Measurements from ENCODE around the gene CAMK2G. TPM values are rescaled to one million over a fixed set of nuclear protein-coding genes. Genes with fewer than 3 reads are reported as not detected.

CAMK2G gene
- polyA plus RNA-seq, 2 of the 4 experiments (the other 2 are of a cell fraction), result 22.6 to 25.5 TPM

GRCh38 chr10:73763343-73763742 lies 111.0 kb downstream of the CAMK2G start:
- Histone ChIP-seq H3K4me1 (peaks cover 14% of the 10 kb centered on the region; the same call in 2 of the 3 replicates), H3K9me3 (no peaks in the 10 kb centered on the region), H3K4me2 (no peak overlapping the region), H3K27ac (no peak overlapping the region), H3K4me3 (no peak overlapping the region)
- TF ChIP-seq ZSCAN20 (CRISPR knock-in tag; IDR thresholded peaks at IDR 0.05), result no peak
- no peak for ATAC-seq
- no peak for DNase-seq (ENCODE audit: low read depth in 1 of 2, low spot score in 1 of 2)
- ChIA-PET POLR2A (interaction anchor here (0.6 to 2.0 kb wide), 2 partner anchors 9 to 15 kb away, joined by 7 to 8 read pairs; a partner anchor contains a TSS), CTCF (interaction anchor here (0.6 to 1.2 kb wide), 4 partner anchors 13 to 178 kb away, joined by 3 to 5 read pairs (median 3); no protein-coding TSS in a partner anchor)
- no peak for FAIRE-seq
- 84% methylated on average over 2 of the region's 2 CpGs for WGBS (ENCODE audit: missing lambda C conversion rate)

- Histone ChIP-seq H3K27ac (no peak overlapping the region), H3K4me1 (peaks cover 14% of the 10 kb centered on the region; the same call in 2 of the 3 replicates), H3K4me2 (no peak overlapping the region), H3K4me3 (no peak overlapping the region), H3K9me3 (no peaks in the 10 kb centered on the region)
- POLR2A ChIA-PET, result interaction anchor here (0.6 to 2.0 kb wide), 2 partner anchors 9 to 15 kb away, joined by 7 to 8 read pairs; a partner anchor contains a TSS
- FAIRE-seq (no peak), DNase-seq (ENCODE audit: low read depth in 1 of 2, low spot score in 1 of 2) (no peak), ATAC-seq (no peak)
- TF ChIP-seq ZFP36 (IDR thresholded peaks at IDR 0.05; ENCODE audit: borderline replicate concordance, partially characterized antibody) (no peak), ZNF302 (CRISPR knock-in tag; IDR thresholded peaks at IDR 0.05) (no peak), CBX2 (IDR thresholded peaks at IDR 0.05; ENCODE audit: borderline replicate concordance, low read depth) (no peak), ELK1 (IDR thresholded peaks at IDR 0.05; ENCODE audit: low read depth, low read length) (no peak)
- WGBS (ENCODE audit: missing lambda C conversion rate), result 30% methylated on average over 2 of the region's 2 CpGs
- CTCF ChIA-PET, result interaction anchor here (1.0 to 1.2 kb wide), 2 partner anchors 12 to 117 kb away, joined by 3 to 5 read pairs; no protein-coding TSS in a partner anchor
Measured at GRCh38 chr10:73762915-73763314, 111.4 kb downstream of the CAMK2G start.

Small RNAs within 50 kb of the gene (small RNA-seq; reads per million reads assigned to genes)
- gene AC022400.9, result 0 reads per million in 6 experiments
- 0 reads per million in 6 experiments for gene ZSWIM8-AS1

Other genes with a start within 250 kb of the CAMK2G start
- gene MYOZ1, start 233.1 kb downstream of the CAMK2G start, polyA plus RNA-seq (2011; rRNA removed), result 0.04 TPM in 1 of 2 replicates, not detected in the other
- not detected in 3 replicates for gene MYOZ1, start 233.1 kb downstream of the CAMK2G start, polyA plus RNA-seq (2017; fragmentation: RNase III; extraction: RNeasy Plus Mini Kit Qiagen cat#74134 plus additional on column Dnase treatment)
- gene SYNPO2L, start 218.5 kb downstream of the CAMK2G start, polyA plus RNA-seq (2011; rRNA removed), result not detected in 2 replicates
- gene SYNPO2L, start 218.5 kb downstream of the CAMK2G start, polyA plus RNA-seq (2017; fragmentation: RNase III; extraction: RNeasy Plus Mini Kit Qiagen cat#74134 plus additional on column Dnase treatment), result not detected in 3 replicates
- gene AGAP5, start 176.4 kb downstream of the CAMK2G start, polyA plus RNA-seq (2011; rRNA removed), result 4.0 and 4.9 TPM in 2 replicates
- 2.5 to 2.8 TPM (median 2.6 TPM) in 3 replicates for gene AGAP5, start 176.4 kb downstream of the CAMK2G start, polyA plus RNA-seq (2017; fragmentation: RNase III; extraction: RNeasy Plus Mini Kit Qiagen cat#74134 plus additional on column Dnase treatment)
- gene SEC24C, start 130.2 kb downstream of the CAMK2G start, polyA plus RNA-seq (2011; rRNA removed), result 84.7 and 121 TPM in 2 replicates
- 52.6 to 54.3 TPM (median 54.1 TPM) in 3 replicates for gene SEC24C, start 130.2 kb downstream of the CAMK2G start, polyA plus RNA-seq (2017; fragmentation: RNase III; extraction: RNeasy Plus Mini Kit Qiagen cat#74134 plus additional on column Dnase treatment)
- gene CHCHD1, start 92.5 kb downstream of the CAMK2G start, polyA plus RNA-seq (2011; rRNA removed), result 67.2 and 75.4 TPM in 2 replicates
- 75.2 to 83.1 TPM (median 80.6 TPM) in 3 replicates for gene CHCHD1, start 92.5 kb downstream of the CAMK2G start, polyA plus RNA-seq (2017; fragmentation: RNase III; extraction: RNeasy Plus Mini Kit Qiagen cat#74134 plus additional on column Dnase treatment)
- 24.3 and 31.7 TPM in 2 replicates for gene ZSWIM8, start 88.9 kb downstream of the CAMK2G start, polyA plus RNA-seq (2011; rRNA removed)
- 33.9 to 44.5 TPM (median 43.0 TPM) in 3 replicates for gene ZSWIM8, start 88.9 kb downstream of the CAMK2G start, polyA plus RNA-seq (2017; fragmentation: RNase III; extraction: RNeasy Plus Mini Kit Qiagen cat#74134 plus additional on column Dnase treatment)
- 11.2 and 12.7 TPM in 2 replicates for gene NDST2, start 63.0 kb downstream of the CAMK2G start, polyA plus RNA-seq (2011; rRNA removed)
- gene NDST2, start 63.0 kb downstream of the CAMK2G start, polyA plus RNA-seq (2017; fragmentation: RNase III; extraction: RNeasy Plus Mini Kit Qiagen cat#74134 plus additional on column Dnase treatment), result 11.7 to 14.9 TPM (median 14.2 TPM) in 3 replicates
- 75.8 and 84.3 TPM in 2 replicates for gene PLAU, start 36.6 kb upstream of the CAMK2G start, polyA plus RNA-seq (2011; rRNA removed)
- 82.6 to 88.3 TPM (median 87.2 TPM) in 3 replicates for gene PLAU, start 36.6 kb upstream of the CAMK2G start, polyA plus RNA-seq (2017; fragmentation: RNase III; extraction: RNeasy Plus Mini Kit Qiagen cat#74134 plus additional on column Dnase treatment)
- 101 and 112 TPM in 2 replicates for gene VCL, start 123.6 kb upstream of the CAMK2G start, polyA plus RNA-seq (2011; rRNA removed)
- 111 to 119 TPM (median 112 TPM) in 3 replicates for gene VCL, start 123.6 kb upstream of the CAMK2G start, polyA plus RNA-seq (2017; fragmentation: RNase III; extraction: RNeasy Plus Mini Kit Qiagen cat#74134 plus additional on column Dnase treatment)